Measurements from ENCODE around the gene IGHMBP2.

The IGHMBP2 gene

DNA sequence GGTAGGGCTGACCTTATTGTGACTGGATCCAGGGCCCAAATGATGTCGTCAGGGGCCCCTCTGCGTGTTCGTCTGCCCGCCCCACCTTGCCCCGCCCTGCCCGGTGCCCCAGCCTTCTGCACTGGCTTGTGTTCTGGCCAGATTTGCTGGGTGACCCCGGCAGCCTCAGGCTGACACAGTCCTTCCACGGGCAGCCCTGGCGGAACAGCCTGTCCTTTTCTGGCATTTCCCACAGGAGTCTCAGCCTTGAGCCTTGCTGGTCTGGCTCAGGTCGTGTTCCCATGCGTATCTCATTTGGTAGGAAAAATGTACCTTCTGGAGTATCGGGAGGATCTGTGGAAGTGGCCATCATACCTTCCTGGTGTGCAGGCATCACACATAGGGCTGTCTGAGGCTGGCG, 31.0 kb downstream of the IGHMBP2 start:
- ChIA-PET POLR2A (ENCODE audit: low non-redundant PET) (no interaction called here), CTCF (no interaction called here)
- no peak for DNase-seq (ENCODE audit: low spot score)
- TF ChIP-seq, protein P1, sequence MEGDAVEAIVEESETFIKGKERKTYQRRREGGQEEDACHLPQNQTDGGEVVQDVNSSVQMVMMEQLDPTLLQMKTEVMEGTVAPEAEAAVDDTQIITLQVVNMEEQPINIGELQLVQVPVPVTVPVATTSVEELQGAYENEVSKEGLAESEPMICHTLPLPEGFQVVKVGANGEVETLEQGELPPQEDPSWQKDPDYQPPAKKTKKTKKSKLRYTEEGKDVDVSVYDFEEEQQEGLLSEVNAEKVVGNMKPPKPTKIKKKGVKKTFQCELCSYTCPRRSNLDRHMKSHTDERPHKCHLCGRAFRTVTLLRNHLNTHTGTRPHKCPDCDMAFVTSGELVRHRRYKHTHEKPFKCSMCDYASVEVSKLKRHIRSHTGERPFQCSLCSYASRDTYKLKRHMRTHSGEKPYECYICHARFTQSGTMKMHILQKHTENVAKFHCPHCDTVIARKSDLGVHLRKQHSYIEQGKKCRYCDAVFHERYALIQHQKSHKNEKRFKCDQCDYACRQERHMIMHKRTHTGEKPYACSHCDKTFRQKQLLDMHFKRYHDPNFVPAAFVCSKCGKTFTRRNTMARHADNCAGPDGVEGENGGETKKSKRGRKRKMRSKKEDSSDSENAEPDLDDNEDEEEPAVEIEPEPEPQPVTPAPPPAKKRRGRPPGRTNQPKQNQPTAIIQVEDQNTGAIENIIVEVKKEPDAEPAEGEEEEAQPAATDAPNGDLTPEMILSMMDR (conservative IDR thresholded peaks at IDR 0.05; ENCODE audit: low read depth): no peak
- H3K27ac ChIP-seq: 0 out of 2 replicates have a peak overlapping the region, but pooled peaks have one; percentile 6

DNA sequence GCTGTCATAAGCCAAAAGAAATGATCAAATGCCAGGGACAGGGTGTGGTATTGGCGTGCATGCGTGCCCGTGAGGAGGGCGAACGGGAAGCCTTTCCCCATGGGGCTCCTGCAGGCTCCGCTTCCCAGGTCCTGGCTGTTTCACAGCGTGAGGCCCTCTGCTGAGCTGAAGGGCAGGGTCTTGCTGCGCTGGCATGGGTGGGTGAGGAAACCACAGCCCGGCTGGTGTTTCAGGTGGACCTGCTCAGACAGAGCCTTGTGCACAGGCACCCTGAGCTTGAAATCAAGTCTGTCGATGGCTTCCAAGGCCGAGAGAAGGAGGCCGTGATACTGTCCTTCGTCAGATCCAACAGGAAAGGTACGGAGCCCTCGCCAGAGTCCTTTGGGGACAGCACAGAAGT, 31.4 kb downstream of the IGHMBP2 start:
- no peak overlapping the region for H3K27ac ChIP-seq
- TF ChIP-seq, protein P1 (conservative IDR thresholded peaks at IDR 0.05; ENCODE audit: low read depth): no peak
- ChIA-PET CTCF (no interaction called here), POLR2A (ENCODE audit: low non-redundant PET) (no interaction called here)
- no peak for DNase-seq (ENCODE audit: low spot score)

DNA sequence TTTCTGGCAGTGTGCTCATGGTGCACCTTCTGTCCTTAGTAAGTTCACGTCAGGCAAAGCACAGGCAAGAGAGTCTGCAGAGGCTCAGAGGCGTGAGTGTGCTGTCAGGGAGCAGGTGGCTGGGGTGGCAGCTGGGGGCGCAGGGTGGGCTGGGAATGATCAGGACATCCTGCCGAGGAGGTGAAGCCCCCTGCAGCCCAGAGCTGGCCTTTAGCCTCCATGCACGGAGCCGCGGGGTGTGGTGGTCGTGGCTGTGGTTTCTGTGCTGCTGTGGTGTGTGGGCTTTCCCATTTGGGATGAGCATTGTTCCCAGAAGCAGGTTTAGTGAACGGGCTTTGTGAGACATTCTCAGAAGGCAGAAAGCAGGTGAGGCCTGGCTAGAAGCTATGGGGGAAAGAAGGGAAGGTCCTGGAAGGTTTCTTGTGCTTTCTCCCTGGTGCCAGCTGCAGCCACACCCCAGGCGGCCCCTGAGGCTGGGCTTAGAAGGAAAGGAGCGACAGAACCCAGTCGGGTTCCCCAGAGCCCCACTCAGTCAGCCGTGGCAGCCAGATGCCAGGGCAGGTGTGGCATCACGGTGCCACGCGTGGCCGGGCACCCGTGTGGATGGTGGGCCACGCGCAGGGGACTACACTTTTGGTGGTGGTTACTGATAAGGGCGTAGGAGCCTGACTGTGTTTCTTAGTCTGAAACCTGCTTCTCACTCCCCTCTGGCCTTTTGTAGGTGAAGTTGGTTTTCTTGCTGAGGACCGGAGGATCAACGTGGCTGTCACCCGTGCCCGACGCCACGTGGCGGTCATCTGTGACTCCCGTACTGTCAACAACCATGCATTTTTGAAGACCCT, 32.0 kb downstream of the IGHMBP2 start:
- no peak for DNase-seq (ENCODE audit: low spot score)
- ChIA-PET CTCF (no interaction called here), POLR2A (ENCODE audit: low non-redundant PET) (no interaction called here)
- TF ChIP-seq, protein P1 (conservative IDR thresholded peaks at IDR 0.05; ENCODE audit: low read depth): no peak
- H3K27ac ChIP-seq: no peak overlapping the region

DNA sequence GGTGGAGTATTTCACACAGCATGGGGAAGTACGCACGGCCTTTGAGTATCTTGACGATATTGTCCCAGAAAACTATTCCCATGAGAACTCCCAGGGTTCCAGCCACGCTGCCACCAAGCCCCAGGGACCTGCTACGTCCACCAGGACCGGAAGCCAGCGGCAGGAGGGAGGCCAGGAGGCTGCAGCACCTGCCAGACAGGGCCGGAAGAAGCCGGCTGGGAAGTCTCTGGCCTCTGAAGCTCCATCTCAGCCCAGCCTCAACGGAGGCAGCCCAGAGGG, 32.6 kb downstream of the IGHMBP2 start:
- POLR2A ChIA-PET (ENCODE audit: low non-redundant PET): no interaction called here
- TF ChIP-seq, protein P1 (conservative IDR thresholded peaks at IDR 0.05; ENCODE audit: low read depth): no peak
- H3K27ac ChIP-seq: no peak overlapping the region
- DNase-seq (ENCODE audit: low spot score): no peak
- CTCF ChIA-PET: no interaction called here

DNA sequence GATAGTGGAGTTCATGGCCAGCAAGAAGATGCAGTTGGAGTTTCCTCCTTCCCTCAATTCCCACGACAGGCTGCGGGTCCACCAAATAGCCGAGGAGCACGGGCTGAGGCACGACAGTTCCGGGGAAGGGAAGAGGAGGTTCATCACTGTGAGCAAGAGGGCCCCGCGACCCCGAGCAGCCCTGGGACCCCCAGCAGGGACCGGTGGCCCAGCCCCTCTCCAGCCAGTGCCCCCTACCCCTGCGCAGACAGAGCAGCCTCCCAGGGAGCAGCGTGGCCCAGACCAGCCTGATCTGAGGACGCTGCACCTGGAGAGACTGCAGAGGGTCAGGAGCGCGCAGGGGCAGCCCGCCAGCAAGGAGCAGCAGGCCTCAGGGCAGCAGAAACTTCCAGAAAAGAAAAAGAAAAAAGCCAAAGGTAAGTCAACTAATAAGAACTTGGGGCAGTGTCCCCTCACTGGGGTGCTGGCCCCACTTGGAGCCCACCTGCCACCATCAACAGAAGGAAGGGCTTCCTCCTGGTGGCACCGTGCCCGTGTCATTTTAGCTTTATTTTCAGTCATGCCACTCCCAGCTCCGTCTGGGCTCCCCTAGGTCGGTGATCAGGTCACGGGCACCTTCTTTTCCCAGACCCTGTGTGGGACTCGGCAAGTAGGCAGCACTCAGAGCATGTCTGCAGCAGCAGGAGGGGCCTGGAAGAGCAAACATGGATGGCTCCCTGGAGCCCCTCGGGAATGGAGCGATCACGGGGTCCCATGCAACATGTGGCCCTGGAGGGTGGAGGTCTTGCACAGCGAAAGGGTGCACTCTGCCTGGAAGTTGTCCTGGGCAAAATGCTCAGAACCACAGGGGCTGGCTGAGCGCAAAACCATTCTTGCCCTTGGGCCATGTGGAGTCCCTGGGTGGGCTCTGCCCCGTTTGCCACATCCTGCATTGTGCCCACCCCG, 33.3 kb downstream of the IGHMBP2 start:
- ChIA-PET CTCF (no interaction called here), POLR2A (ENCODE audit: low non-redundant PET) (no interaction called here)
- TF ChIP-seq, protein P1 (conservative IDR thresholded peaks at IDR 0.05; ENCODE audit: low read depth): no peak
- no peak overlapping the region for H3K27ac ChIP-seq
- no peak for DNase-seq (ENCODE audit: low spot score)

DNA sequence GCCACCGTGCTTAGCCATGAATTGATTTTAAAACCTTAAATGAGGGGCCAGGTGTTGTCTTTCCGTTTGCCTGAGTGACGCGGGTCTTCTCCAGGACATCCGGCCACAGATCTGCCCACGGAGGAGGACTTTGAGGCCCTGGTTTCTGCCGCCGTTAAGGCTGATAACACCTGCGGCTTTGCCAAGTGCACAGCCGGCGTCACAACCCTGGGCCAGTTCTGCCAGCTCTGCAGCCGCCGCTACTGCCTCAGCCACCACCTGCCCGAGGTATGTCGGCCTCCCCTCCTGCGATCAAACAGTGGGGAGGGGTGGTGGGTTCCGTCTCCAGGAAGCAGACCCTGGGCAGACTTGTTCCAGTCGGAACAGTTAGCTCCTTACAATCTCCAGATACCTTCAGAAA, 34.4 kb downstream of the IGHMBP2 start:
- CTCF ChIA-PET: no interaction called here

More for the DNA sequence above, 34.4 kb downstream of the IGHMBP2 start:
- POLR2A ChIA-PET (ENCODE audit: low non-redundant PET): no interaction called here
- H3K27ac ChIP-seq: no peak overlapping the region
- TF ChIP-seq, protein P1 (conservative IDR thresholded peaks at IDR 0.05; ENCODE audit: low read depth): no peak
- DNase-seq (ENCODE audit: low spot score): no peak
